H9 (cell line): Measurements from ENCODE around the gene COX6A1. TPM values are rescaled to one million over a fixed set of nuclear protein-coding genes. Genes with fewer than 3 reads are reported as not detected.

ENCODE experiments used
- DNase-seq: peaks from one replicate; pipeline ENCODE4 v3.0.0-alpha.2; 2017
- H2AFZ ChIP-seq: one replicate; pipeline ENCODE4 v1.6.1; 2013; ENCODE audit warnings: mild to moderate bottlenecking, low read length, control low read depth, moderate library complexity
- H2AK5ac ChIP-seq: 2 replicates; pipeline ENCODE4 v1.6.1; 2013; ENCODE audit warnings: low read length, control low read depth, mixed read lengths; ENCODE audit not compliant: insufficient read length
- H2BK120ac ChIP-seq: one replicate; pipeline ENCODE4 v1.6.1; 2013; ENCODE audit warnings: low read depth, mild to moderate bottlenecking, low read length, control low read depth, inconsistent platforms; ENCODE audit not compliant: poor library complexity, severe bottlenecking
- H2BK12ac ChIP-seq: 2 replicates; pipeline ENCODE4 v1.6.1; 2013; ENCODE audit warnings: low read length, control low read depth, mixed read lengths, low read depth; ENCODE audit not compliant: insufficient read length
- H2BK15ac ChIP-seq: 2 replicates; pipeline ENCODE4 v1.6.1; 2013; ENCODE audit warnings: low read depth, low read length, control low read depth
- H2BK20ac ChIP-seq: one replicate; pipeline ENCODE4 v1.6.1; 2013; ENCODE audit warnings: low read depth, mild to moderate bottlenecking, low read length, control low read depth, inconsistent platforms; ENCODE audit not compliant: poor library complexity, severe bottlenecking
- H2BK5ac ChIP-seq: 2 replicates; pipeline ENCODE4 v1.6.1; 2013; ENCODE audit warnings: low read length, control low read depth, mixed read lengths; ENCODE audit not compliant: insufficient read length
- H3K14ac ChIP-seq: 2 replicates; pipeline ENCODE4 v1.6.1; 2013; ENCODE audit warnings: low read length, control low read depth; ENCODE audit not compliant: insufficient read depth
- H3K18ac ChIP-seq: 2 replicates; pipeline ENCODE4 v1.6.1; 2013; ENCODE audit warnings: low read depth, mild to moderate bottlenecking, mixed read lengths, low read length, control low read depth; ENCODE audit not compliant: insufficient read length
- H3K23ac ChIP-seq: 2 replicates; pipeline ENCODE4 v1.6.1; 2013; ENCODE audit warnings: low read length, control low read depth, mixed read lengths, low read depth; ENCODE audit not compliant: insufficient read length
- H3K23me2 ChIP-seq: 2 replicates; pipeline ENCODE4 v1.6.1; 2013; ENCODE audit warnings: low read depth, mild to moderate bottlenecking, mixed read lengths, low read length, control low read depth; ENCODE audit not compliant: insufficient read length, poor library complexity, severe bottlenecking
- H3K27ac ChIP-seq: 2 replicates; pipeline ENCODE4 v1.5.1; 2013; ENCODE audit warnings: low read length, control low read depth, mixed read lengths, low read depth; ENCODE audit not compliant: insufficient read length
- H3K27me3 ChIP-seq: 2 replicates; pipeline ENCODE4 v1.6.1; 2013; ENCODE audit warnings: low read length, control low read depth, inconsistent platforms; ENCODE audit not compliant: insufficient read depth
- H3K4ac ChIP-seq: 2 replicates; pipeline ENCODE4 v1.6.1; 2013; ENCODE audit warnings: low read depth, mild to moderate bottlenecking, control low read depth, inconsistent platforms, low read length, moderate library complexity
- H3K4me1 ChIP-seq: 2 replicates; pipeline ENCODE4 v1.6.1; 2013; ENCODE audit warnings: low read length, control low read depth, inconsistent platforms; ENCODE audit not compliant: insufficient read depth
- H3K4me2 ChIP-seq: 2 replicates; pipeline ENCODE4 v1.6.1; 2013; ENCODE audit warnings: low read length, control low read depth, mixed read lengths; ENCODE audit not compliant: insufficient read length, insufficient read depth
- H3K56ac ChIP-seq: 2 replicates; pipeline ENCODE4 v1.6.1; 2013; ENCODE audit warnings: low read depth, mild to moderate bottlenecking, mixed read lengths, low read length, control low read depth; ENCODE audit not compliant: insufficient read length
- H3K79me1 ChIP-seq: 2 replicates; pipeline ENCODE4 v1.6.1; 2013; ENCODE audit warnings: low read depth, mild to moderate bottlenecking, moderate library complexity, low read length, control low read depth, inconsistent platforms; ENCODE audit not compliant: insufficient read depth, poor library complexity, severe bottlenecking
- H3K79me2 ChIP-seq: 2 replicates; pipeline ENCODE4 v1.6.1; 2013; ENCODE audit warnings: low read length, control low read depth, inconsistent platforms; ENCODE audit not compliant: insufficient read depth
- H3K9ac ChIP-seq: 2 replicates; pipeline ENCODE4 v1.6.1; 2013; ENCODE audit warnings: low read length, control low read depth, mixed read lengths; ENCODE audit not compliant: insufficient read length; ENCODE audit errors: extremely low read depth
- H3K9me3 ChIP-seq: one replicate; pipeline ENCODE4 v1.6.1; 2013; ENCODE audit warnings: low read depth, low read length, inconsistent platforms; ENCODE audit not compliant: control insufficient read depth
- H3T11ph ChIP-seq: one replicate; pipeline ENCODE4 v1.6.1; 2013; ENCODE audit warnings: mild to moderate bottlenecking, low read length, control low read depth, inconsistent platforms
- H4K20me1 ChIP-seq: one replicate; pipeline ENCODE4 v1.6.1; 2013; ENCODE audit not compliant: control insufficient read depth, insufficient read length, insufficient read depth
- H4K5ac ChIP-seq: 2 replicates; pipeline ENCODE4 v1.6.1; 2013; ENCODE audit warnings: low read depth, mild to moderate bottlenecking, mixed read lengths, low read length, control low read depth; ENCODE audit not compliant: insufficient read length
- H4K8ac ChIP-seq: replicated peaks from 2 replicates; pipeline ENCODE4 v1.6.1; 2013; ENCODE audit warnings: low read length, control low read depth, mixed read lengths, low read depth; ENCODE audit not compliant: insufficient read length
- H4K91ac ChIP-seq: 2 replicates; pipeline ENCODE4 v1.6.1; 2013; ENCODE audit warnings: low read depth, mild to moderate bottlenecking, moderate library complexity, mixed read lengths, low read length, control low read depth; ENCODE audit not compliant: insufficient read length
- H3K27ac Mint-ChIP-seq, 3 experiments: 2 replicates in 2 of 3; 3 replicates in 1 of 3; pipeline ENCODE4 v1.8.0; 2020 to 2021; ENCODE audit warnings: mixed read lengths in 3 of 3, mild to moderate bottlenecking in 1 of 3, moderate library complexity in 1 of 3
- H3K27me3 Mint-ChIP-seq: 2 replicates; pipeline ENCODE4 v1.8.0; 2021; ENCODE audit warnings: low read depth, mild to moderate bottlenecking, moderate library complexity, mixed read lengths
- H3K36me3 Mint-ChIP-seq, 3 experiments: 2 replicates in 2 of 3; 3 replicates in 1 of 3; pipeline ENCODE4 v1.8.0; 2020 to 2021; ENCODE audit warnings: low read depth in 3 of 3, mixed read lengths in 3 of 3; ENCODE audit not compliant: insufficient read depth in 1 of 3
- H3K4me1 Mint-ChIP-seq, 2 experiments: 2 replicates each; pipeline ENCODE4 v1.8.0; 2020; ENCODE audit warnings: mixed read lengths in 2 of 2
- H3K4me3 Mint-ChIP-seq, 2 experiments: 2 replicates in 1 of 2; 3 replicates in 1 of 2; pipeline ENCODE4 v1.8.0; 2020 to 2021; ENCODE audit warnings: mild to moderate bottlenecking in 2 of 2, mixed read lengths in 2 of 2, moderate library complexity in 1 of 2
- H3K9me3 Mint-ChIP-seq, 2 experiments: 2 replicates in 1 of 2; 3 replicates in 1 of 2; pipeline ENCODE4 v1.8.0; 2020; ENCODE audit warnings: mild to moderate bottlenecking in 2 of 2, mixed read lengths in 2 of 2, moderate library complexity in 1 of 2
- CTCF ChIP-seq: fragments of 200-600 bp; sonication (generic); conservative IDR thresholded peaks from 3 replicates; pipeline ENCODE4 v1.8.0; 2021; ENCODE audit warnings: antibody characterized with exemption, mild to moderate bottlenecking
- WGBS: extraction: QIAGEN DNeasy Blood & Tissue Kit; methylation state at CpG from one replicate; pipeline ENCODE4 v1.1.7; 2013; ENCODE audit warnings: missing lambda C conversion rate, low lambda C conversion rate, mixed read lengths; ENCODE audit not compliant: insufficient read length; ENCODE audit errors: extremely low coverage; 5-methylcytosine and 5-hydroxymethylcytosine counted together
- total RNA-seq: library from RNA; stranded (reverse); gene quantifications from 2 replicates; pipeline ENCODE4 v1.2.1, GENCODE V29; 2021

COX6A1 gene
- total RNA-seq, 1 experiment from 2014 or later = 415 TPM

GRCh38 chr12:120421701-120422100 is 16.2 kb upstream of the COX6A1 start:
- Histone ChIP-seq H4K8ac (no peak overlapping the region), H4K91ac (no peak overlapping the region), H3K18ac (no peak overlapping the region), H3K56ac (no peak overlapping the region), H3K4ac (no peak overlapping the region), H3K9ac (no peak overlapping the region), H2BK12ac (no peak overlapping the region), H3K4me2 (no peak overlapping the region), H3K23me2 (no peaks in the 10 kb centered on the region), H2AFZ (no peak overlapping the region), H2BK15ac (no peak overlapping the region), H3T11ph (no peak overlapping the region), H3K9me3 (no peaks in the 10 kb centered on the region), H3K79me2 (no peaks in the 10 kb centered on the region), H3K4me1 (no peaks in the 10 kb centered on the region; the same call in 1 of the 2 replicates), H4K5ac (no peak overlapping the region), H2BK5ac (no peak overlapping the region), H4K20me1 (no peaks in the 10 kb centered on the region), H3K79me1 (no peaks in the 10 kb centered on the region), H3K27ac (no peak overlapping the region), H2BK120ac (no peak overlapping the region), H2AK5ac (no peak overlapping the region), H2BK20ac (no peak overlapping the region), H3K14ac (no peak overlapping the region), H3K23ac (no peak overlapping the region), H3K27me3 (no peaks in the 10 kb centered on the region)
- H3K27me3 Mint-ChIP-seq = peaks cover 8% of the 10 kb centered on the region
- peaks cover 15 to 18% of the 10 kb centered on the region in 2 experiments for H3K4me1 Mint-ChIP-seq
- H3K4me3 Mint-ChIP-seq = no peak overlapping the region
- no peaks in the 10 kb centered on the region for H3K9me3 Mint-ChIP-seq
- no peak for TF ChIP-seq CTCF
- DNase-seq = peak; percentile 67
- H3K36me3 Mint-ChIP-seq = no peaks in the 10 kb centered on the region; a peak in 1 of 7 replicates
- WGBS = no CpG with 5 or more reads among the region's 4 CpGs
- peak overlapping the region in 2 of 3 experiments; percentile 3 to 9; a peak in 3 of 7 replicates for H3K27ac Mint-ChIP-seq
